CD4-positive, alpha-beta memory T cell (primary cell): ENCODE results near the gene VWF. TPM values are rescaled to one million over a fixed set of nuclear protein-coding genes. Genes with fewer than 3 reads are reported as not detected.

Experiments
- CTCF ChIA-PET: fragments of 350-600 bp; sonication (Branson Sonifier 250); formaldehyde crosslinking; loops from one replicate; lab custom pipeline; 2021; ENCODE audit warnings: inconsistent platforms; ENCODE audit not compliant: partially characterized antibody; lab: Charles Lee
- POLR2A ChIA-PET: fragments of 350-600 bp; sonication (Branson Sonifier 250); formaldehyde crosslinking; loops from one replicate; lab custom pipeline; 2021; ENCODE audit not compliant: partially characterized antibody; lab: Charles Lee
- DNase-seq, 5 donors: peaks; one replicate each; pipeline versions ENCODE4 v3.0.0 to v3.0.0-alpha.2; 2020 to 2022; ENCODE audit warnings: mixed read lengths in 1 of 5
- H3K27ac ChIP-seq: one replicate; pipeline ENCODE4 v1.7.0; 2013; ENCODE audit warnings: low read depth, low read length
- H3K27me3 ChIP-seq: 2 replicates; pipeline ENCODE4 v1.7.0; 2013; ENCODE audit warnings: mild to moderate bottlenecking, low read length, moderate library complexity; ENCODE audit not compliant: insufficient read depth
- H3K36me3 ChIP-seq: 2 replicates; pipeline ENCODE4 v1.7.0; 2013; ENCODE audit warnings: mild to moderate bottlenecking, low read length, moderate library complexity; ENCODE audit not compliant: insufficient read depth
- H3K4me1 ChIP-seq: 2 replicates; pipeline ENCODE4 v1.7.0; 2013; ENCODE audit warnings: mild to moderate bottlenecking, low read length, moderate library complexity; ENCODE audit not compliant: insufficient read depth
- H3K4me3 ChIP-seq, 2 donors: one replicate each; pipeline ENCODE4 v1.7.0; 2013; ENCODE audit warnings: low read length in 2 of 2, mild to moderate bottlenecking in 1 of 2
- H3K9me3 ChIP-seq, 2 donors: one replicate each; pipeline ENCODE4 v1.7.0; 2013; ENCODE audit warnings: low read length in 2 of 2, control low read depth in 1 of 2; ENCODE audit not compliant: control insufficient read depth in 1 of 2
- H3K27ac Mint-ChIP-seq, 7 donors: one replicate each; pipeline ENCODE4 v1.8.0; 2020 to 2021; ENCODE audit warnings: mixed read lengths in 7 of 7, mild to moderate bottlenecking in 6 of 7, inconsistent platforms in 3 of 7, moderate library complexity in 3 of 7
- H3K27me3 Mint-ChIP-seq, 2 donors: one replicate each; pipeline ENCODE4 v1.8.0; 2020 to 2021; ENCODE audit warnings: mixed read lengths in 2 of 2
- H3K36me3 Mint-ChIP-seq, 2 donors: one replicate each; pipeline ENCODE4 v1.8.0; 2020 to 2021; ENCODE audit warnings: mixed read lengths in 2 of 2, inconsistent platforms in 1 of 2, mild to moderate bottlenecking in 1 of 2
- H3K4me1 Mint-ChIP-seq, 4 donors: one replicate each; pipeline ENCODE4 v1.8.0; 2020 to 2021; ENCODE audit warnings: mixed read lengths in 4 of 4, mild to moderate bottlenecking in 1 of 4
- H3K4me3 Mint-ChIP-seq, 8 donors: one replicate each; pipeline ENCODE4 v1.8.0; 2020 to 2021; ENCODE audit warnings: mixed read lengths in 8 of 8, mild to moderate bottlenecking in 7 of 8, moderate library complexity in 6 of 8, inconsistent platforms in 3 of 8
- H3K9me3 Mint-ChIP-seq, 8 donors: one replicate each; pipeline ENCODE4 v1.8.0; 2020 to 2021; ENCODE audit warnings: mixed read lengths in 8 of 8, mild to moderate bottlenecking in 5 of 8, inconsistent platforms in 3 of 8, moderate library complexity in 1 of 8
- intact Hi-C: fragments of 100-400 bp; cut with micrococcal nuclease; formaldehyde crosslinking; loops from one replicate; pipeline ENCODE4 v1.15.1; 2023
- polyA plus RNA-seq, 2 donors: library from polyadenylated mRNA; unstranded; fragments of 300-500 nt; fragmentation: Illumina TruSeq; gene quantifications; one replicate each; pipeline ENCODE4 v1.2.3, GENCODE V29; 2021
- total RNA-seq, 2 experiments: library from RNA; stranded (reverse); gene quantifications; one replicate each; pipeline ENCODE4 v1.2.3, GENCODE V29; 2021

Gene VWF
- total and polyA plus RNA-seq, 4 experiments from 2014 or later: 0.03 to 0.17 (median 0.15) TPM; not detected in 1

GRCh38 chr12:6084969-6085450, 39.5 kb downstream of the VWF start:
- no peaks in the 10 kb centered on the region for H3K9me3 ChIP-seq
- H3K4me1 ChIP-seq: no peaks in the 10 kb centered on the region
- ChIA-PET POLR2A (no interaction called here), CTCF (interaction anchor here (1.0 to 1.8 kb wide), 2 partner anchors 111 to 200 kb away, joined by 4 to 5 read pairs; no protein-coding TSS in a partner anchor)
- H3K27ac ChIP-seq: no peak overlapping the region
- H3K36me3 ChIP-seq: no peaks in the 10 kb centered on the region
- no peak for DNase-seq
- no peak overlapping the region for H3K27ac Mint-ChIP-seq
- H3K4me3 ChIP-seq: no peak overlapping the region
- intact Hi-C loops: no loop called here
- peaks cover 0 to 1% (median 0%) of the 10 kb centered on the region in 4 donors for H3K4me1 Mint-ChIP-seq
- no peak overlapping the region for H3K4me3 Mint-ChIP-seq
- H3K9me3 Mint-ChIP-seq: no peaks in the 10 kb centered on the region
- H3K36me3 Mint-ChIP-seq: no peaks in the 10 kb centered on the region
- no peaks in the 10 kb centered on the region for H3K27me3 ChIP-seq
- peaks cover under 1 to 17% of the 10 kb centered on the region in 2 donors for H3K27me3 Mint-ChIP-seq

DNA sequence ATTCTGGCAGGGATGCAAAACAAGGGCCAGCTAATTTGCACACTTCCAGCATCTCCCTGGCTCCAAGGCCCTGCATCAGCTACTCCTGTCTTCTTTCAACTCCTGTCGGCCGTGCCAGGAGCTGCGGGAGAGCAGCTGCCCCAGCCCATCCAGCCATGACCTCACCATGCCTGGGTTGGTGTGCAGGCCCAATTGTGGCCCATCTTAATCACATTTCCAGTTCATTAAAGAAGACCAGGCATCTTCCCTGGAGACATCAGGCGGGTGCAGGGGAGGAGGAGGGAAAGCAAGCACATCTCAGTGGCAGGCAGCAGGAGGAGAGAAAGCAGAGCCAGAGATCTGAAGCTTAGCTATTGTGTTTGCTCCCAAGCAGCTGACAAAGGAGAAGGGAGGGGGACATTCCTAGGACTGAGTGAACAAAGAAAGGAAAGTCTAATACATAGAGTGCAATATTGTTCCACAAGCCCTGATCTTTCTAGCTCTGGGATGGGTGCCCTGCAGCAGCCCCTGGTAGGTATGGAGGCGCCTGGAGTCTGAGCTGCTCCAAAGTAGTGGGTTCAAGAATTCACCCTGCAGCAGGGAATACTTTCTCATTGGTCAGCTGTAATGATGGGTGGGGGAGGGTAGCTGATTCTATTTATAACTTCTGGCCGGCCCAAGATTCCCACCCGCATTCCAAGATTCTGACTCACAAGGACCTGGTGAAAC, 40.1 kb downstream of the VWF start:
- Mint-ChIP-seq H3K4me1 (peaks cover 0 to 1% (median 0%) of the 10 kb centered on the region in 4 donors), H3K27ac (no peak overlapping the region), H3K4me3 (no peak overlapping the region), H3K36me3 (no peaks in the 10 kb centered on the region), H3K27me3 (peaks cover 0 to 16% of the 10 kb centered on the region in 2 donors), H3K9me3 (no peaks in the 10 kb centered on the region)
- no peak for DNase-seq
- Histone ChIP-seq H3K4me1 (no peaks in the 10 kb centered on the region), H3K9me3 (no peaks in the 10 kb centered on the region), H3K27me3 (no peaks in the 10 kb centered on the region), H3K36me3 (no peaks in the 10 kb centered on the region), H3K27ac (no peak overlapping the region), H3K4me3 (no peak overlapping the region)
- intact Hi-C loops: no loop called here
- ChIA-PET CTCF (interaction anchor here (1.0 to 1.8 kb wide), 2 partner anchors 111 to 200 kb away, joined by 4 to 5 read pairs; no protein-coding TSS in a partner anchor), POLR2A (no interaction called here)

DNA sequence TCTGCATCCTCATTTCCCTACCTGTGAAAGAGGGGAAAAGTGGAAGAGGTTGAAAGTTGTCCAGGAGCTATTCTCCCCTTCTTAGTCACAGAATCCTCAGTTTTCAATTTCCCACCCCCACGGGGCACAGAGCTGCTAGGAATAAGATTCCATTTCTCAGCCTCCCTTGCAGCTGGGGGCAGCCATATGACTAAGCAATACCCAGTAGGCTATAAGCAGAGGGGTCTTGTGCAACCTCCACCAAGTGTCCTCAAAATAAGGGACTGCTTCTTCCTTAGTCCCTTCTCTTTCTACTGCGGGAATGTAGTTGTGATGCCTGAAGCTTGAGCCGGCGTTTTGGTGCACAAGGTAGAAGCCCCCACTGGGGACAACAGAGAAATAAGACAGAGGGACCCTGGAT, 40.9 kb downstream of the VWF start:
- H3K27ac ChIP-seq: no peak overlapping the region
- POLR2A ChIA-PET: no interaction called here
- intact Hi-C loops: no loop called here
- H3K9me3 ChIP-seq: no peaks in the 10 kb centered on the region
- no peaks in the 10 kb centered on the region for H3K4me1 ChIP-seq
- Mint-ChIP-seq H3K9me3 (no peaks in the 10 kb centered on the region), H3K4me1 (no peaks in the 10 kb centered on the region), H3K27me3 (peaks cover 0 to 15% of the 10 kb centered on the region in 2 donors), H3K4me3 (no peak overlapping the region), H3K27ac (no peak overlapping the region), H3K36me3 (no peaks in the 10 kb centered on the region)
- no peak overlapping the region for H3K4me3 ChIP-seq
- no peaks in the 10 kb centered on the region for H3K36me3 ChIP-seq
- no peaks in the 10 kb centered on the region for H3K27me3 ChIP-seq
- CTCF ChIA-PET: interaction anchor here (0.7 to 1.8 kb wide), 2 partner anchors 93 to 201 kb away, joined by 3 to 4 read pairs; no protein-coding TSS in a partner anchor
- no peak for DNase-seq

DNA sequence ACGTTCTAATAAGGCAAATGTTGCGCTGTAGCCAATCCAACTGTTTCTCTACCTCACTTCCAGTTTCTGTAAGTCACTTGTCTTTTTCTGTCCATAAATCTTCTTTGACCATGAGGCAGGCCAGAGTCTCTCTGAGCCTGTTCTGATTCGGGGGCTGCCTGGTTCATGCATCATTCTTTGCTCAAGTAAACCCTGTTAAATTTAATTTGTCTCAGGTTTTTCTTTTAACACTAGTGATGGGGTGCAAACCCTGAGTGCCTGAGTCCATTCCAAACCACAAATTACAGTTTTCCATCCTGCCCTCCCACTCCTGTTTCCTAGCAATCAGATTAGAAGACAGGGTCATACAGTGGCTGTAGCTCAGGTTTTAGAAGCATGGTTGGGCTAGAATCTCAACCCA, 41.9 kb downstream of the VWF start:
- intact Hi-C loops: no loop called here
- Histone ChIP-seq H3K36me3 (no peaks in the 10 kb centered on the region), H3K9me3 (no peaks in the 10 kb centered on the region), H3K4me1 (no peaks in the 10 kb centered on the region), H3K27me3 (no peaks in the 10 kb centered on the region), H3K27ac (no peak overlapping the region), H3K4me3 (no peak overlapping the region)
- no peak for DNase-seq
- ChIA-PET POLR2A (no interaction called here), CTCF (interaction anchor here (0.7 kb wide), 1 partner anchor 92 kb away, joined by 3 read pairs; no protein-coding TSS in a partner anchor)
- no peaks in the 10 kb centered on the region for H3K9me3 Mint-ChIP-seq
- no peak overlapping the region for H3K27ac Mint-ChIP-seq
- no peaks in the 10 kb centered on the region for H3K36me3 Mint-ChIP-seq
- H3K4me1 Mint-ChIP-seq: no peaks in the 10 kb centered on the region
- peaks cover 0 to 20% of the 10 kb centered on the region in 2 donors for H3K27me3 Mint-ChIP-seq
- no peak overlapping the region for H3K4me3 Mint-ChIP-seq

- Mint-ChIP-seq H3K4me1 (peaks cover 2 to 10% (median 5%) of the 10 kb centered on the region in 4 donors), H3K36me3 (no peaks in the 10 kb centered on the region), H3K9me3 (no peaks in the 10 kb centered on the region), H3K27me3 (peaks cover 8 to 25% of the 10 kb centered on the region in 2 donors), H3K4me3 (peak overlapping the region in 1 of 8 donors; percentile 36), H3K27ac (no peak overlapping the region)
- no peaks in the 10 kb centered on the region for H3K9me3 ChIP-seq
- intact Hi-C loops: no loop called here
- peaks cover 11% of the 10 kb centered on the region for H3K27me3 ChIP-seq
- CTCF ChIA-PET: no interaction called here
- no peak overlapping the region for H3K4me3 ChIP-seq
- no peaks in the 10 kb centered on the region for H3K36me3 ChIP-seq
- H3K27ac ChIP-seq: no peak overlapping the region
- POLR2A ChIA-PET: no interaction called here
- H3K4me1 ChIP-seq: peaks cover 6% of the 10 kb centered on the region
- no peak for DNase-seq
These were observed 44.1 kb downstream of the VWF start for GRCh38 chr12:6080149-6081045.

DNA sequence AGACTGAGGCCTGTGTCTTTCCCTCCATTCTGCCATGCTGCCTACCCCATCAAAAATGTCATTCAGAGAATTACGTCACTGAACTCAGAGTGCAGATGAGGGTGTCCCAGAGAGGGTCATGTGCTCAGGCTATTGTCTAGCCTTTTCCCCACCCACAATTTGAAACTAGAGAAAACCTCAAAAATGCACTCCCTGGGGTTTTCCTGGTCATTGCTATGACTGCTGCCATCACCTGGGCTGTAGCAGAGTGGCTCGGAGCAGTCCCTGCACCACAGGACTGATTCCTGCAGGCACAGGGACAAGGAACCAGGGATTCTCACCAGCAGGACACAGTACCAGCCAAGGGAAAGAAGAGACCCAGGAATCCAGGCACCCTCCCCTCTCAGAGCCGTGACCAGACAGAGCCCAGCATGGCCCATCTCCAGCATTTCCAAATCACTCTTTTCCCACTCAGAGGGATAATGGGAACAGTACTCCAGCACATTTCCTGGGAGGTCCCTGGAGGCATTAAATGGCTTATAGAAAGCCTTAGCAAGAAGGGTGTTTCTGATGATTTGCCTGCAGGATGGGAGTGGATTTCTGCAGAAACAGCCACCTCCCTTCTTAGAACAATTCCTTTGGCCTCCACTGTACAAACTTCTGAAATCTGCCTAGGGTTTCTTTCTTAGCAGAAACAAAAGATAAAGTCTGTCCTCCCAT, 45.9 kb downstream of the VWF start:
- Mint-ChIP-seq H3K9me3 (no peaks in the 10 kb centered on the region), H3K4me1 (peaks cover 14 to 26% (median 18%) of the 10 kb centered on the region in 4 donors), H3K27me3 (peaks cover 17 to 32% of the 10 kb centered on the region in 2 donors), H3K4me3 (no peak overlapping the region), H3K36me3 (no peaks in the 10 kb centered on the region), H3K27ac (no peak overlapping the region)
- H3K9me3 ChIP-seq: no peaks in the 10 kb centered on the region
- CTCF ChIA-PET: no interaction called here
- H3K36me3 ChIP-seq: no peaks in the 10 kb centered on the region
- H3K27ac ChIP-seq: no peak overlapping the region
- DNase-seq: no peak
- H3K4me1 ChIP-seq: peaks cover 17% of the 10 kb centered on the region
- intact Hi-C loops: no loop called here
- no peak overlapping the region for H3K4me3 ChIP-seq
- peaks cover 14% of the 10 kb centered on the region for H3K27me3 ChIP-seq
- POLR2A ChIA-PET: no interaction called here
